SW480 (cell line): Measurements from ENCODE around the gene FHIT.

Experiments used
- DNase-seq: peaks from one replicate; pipeline ENCODE4 v3.0.0-alpha.2; 2016; ENCODE audit warnings: low spot score

The FHIT gene

GRCh38 chr3:60759439-60759838, 491.8 kb downstream of the FHIT start:
- no peak for DNase-seq

GRCh38 chr3:60758831-60759230, 492.4 kb downstream of the FHIT start:
- no peak for DNase-seq

- no peak for DNase-seq
Measured at GRCh38 chr3:60758171-60758570, 493.1 kb downstream of the FHIT start.

DNA sequence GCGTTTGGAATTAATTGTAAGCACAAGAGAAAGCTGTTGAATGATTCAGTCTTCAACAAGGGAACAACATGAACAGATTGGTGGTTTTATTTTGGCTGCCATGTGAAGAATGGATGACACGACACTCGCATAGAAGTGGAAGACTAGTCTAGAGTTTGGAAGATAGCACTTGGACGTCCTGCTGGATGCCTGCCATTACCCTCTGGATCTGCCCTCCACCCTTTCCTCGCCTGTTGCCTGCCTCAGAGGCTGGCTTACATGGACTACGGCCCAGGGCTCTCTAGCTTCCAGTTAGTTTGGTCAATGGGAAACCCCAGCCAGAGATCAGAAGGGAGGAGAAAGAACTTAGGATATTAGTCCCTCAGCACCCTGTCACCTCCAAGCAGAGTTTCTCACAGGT, 493.5 kb downstream of the FHIT start:
- no peak for DNase-seq

- no peak for DNase-seq
Measured at GRCh38 chr3:60756241-60757030, 494.8 kb downstream of the FHIT start.

DNA sequence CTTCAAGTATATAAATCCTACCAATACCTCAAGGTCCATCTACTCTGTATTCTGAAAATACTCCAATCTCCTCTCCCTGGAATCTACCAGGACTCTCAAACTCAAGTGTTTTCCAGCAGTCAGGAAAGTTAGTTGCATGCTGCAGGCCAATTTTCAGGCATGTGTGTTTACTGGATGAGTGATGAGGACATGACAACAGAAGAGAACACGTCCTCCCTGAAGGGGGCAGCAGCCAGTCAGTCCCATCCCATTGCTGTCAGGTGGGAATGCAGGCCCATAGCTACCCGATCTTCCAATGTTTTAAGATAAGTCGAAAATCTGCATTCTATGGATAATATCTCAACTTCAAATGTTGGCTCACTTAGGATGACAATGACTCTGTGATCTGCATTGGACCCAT, 496.2 kb downstream of the FHIT start:
- DNase-seq: peak; percentile 18

- DNase-seq: no peak
Measured at GRCh38 chr3:60754617-60755016, 496.6 kb downstream of the FHIT start.

DNA sequence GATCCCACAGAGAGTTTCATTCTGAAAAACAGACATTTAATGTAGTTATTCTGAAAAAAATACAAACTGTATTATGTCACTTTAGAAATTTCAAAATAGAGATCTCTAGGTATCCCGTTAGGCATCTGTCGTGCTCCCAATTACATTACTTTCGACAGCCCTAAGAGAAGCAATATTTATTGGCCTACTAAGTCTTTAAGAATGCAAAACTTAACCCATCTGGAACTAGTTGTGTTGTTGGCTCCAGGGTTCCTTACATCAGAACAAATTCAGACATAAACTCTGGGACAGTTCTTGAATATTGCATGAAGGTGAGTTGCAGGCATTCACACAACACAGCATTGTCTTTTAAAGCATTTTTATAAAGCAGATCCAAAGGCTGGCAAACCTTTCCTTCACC, 498.4 kb downstream of the FHIT start:
- DNase-seq: no peak

DNA sequence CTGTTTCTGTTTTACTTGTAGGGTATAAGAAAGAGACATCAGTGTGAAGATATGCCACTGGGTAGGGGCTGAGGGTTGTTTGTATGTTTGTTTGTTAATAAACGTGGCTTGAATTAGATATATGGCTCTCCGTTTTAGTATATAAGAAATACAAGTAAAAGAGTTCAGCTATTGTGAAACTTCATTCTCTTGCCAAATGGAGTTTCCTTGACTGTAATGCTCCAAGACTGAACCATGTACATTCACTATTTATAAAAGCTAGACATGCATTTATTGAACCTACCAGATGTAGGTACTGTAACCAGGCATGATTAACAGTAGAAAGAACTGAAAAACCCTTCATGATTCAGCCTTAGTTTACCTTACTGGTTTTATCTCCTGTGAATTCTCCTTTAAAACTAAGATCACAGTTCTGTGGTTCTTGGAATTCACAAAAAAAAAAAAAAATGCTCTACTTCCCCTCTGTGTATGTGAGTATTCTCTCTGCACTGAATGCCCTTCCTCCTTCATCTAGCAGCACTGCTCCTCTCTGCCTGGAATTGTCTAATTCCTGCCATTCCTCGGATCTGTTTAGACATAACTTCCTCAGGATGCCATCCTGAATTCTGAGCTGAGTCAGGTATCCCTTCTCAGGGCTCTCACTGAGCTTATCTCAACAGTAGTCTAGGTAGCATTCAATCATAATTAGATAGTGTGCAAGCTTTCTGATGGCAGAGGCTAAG, 504.4 kb downstream of the FHIT start:
- no peak for DNase-seq

DNA sequence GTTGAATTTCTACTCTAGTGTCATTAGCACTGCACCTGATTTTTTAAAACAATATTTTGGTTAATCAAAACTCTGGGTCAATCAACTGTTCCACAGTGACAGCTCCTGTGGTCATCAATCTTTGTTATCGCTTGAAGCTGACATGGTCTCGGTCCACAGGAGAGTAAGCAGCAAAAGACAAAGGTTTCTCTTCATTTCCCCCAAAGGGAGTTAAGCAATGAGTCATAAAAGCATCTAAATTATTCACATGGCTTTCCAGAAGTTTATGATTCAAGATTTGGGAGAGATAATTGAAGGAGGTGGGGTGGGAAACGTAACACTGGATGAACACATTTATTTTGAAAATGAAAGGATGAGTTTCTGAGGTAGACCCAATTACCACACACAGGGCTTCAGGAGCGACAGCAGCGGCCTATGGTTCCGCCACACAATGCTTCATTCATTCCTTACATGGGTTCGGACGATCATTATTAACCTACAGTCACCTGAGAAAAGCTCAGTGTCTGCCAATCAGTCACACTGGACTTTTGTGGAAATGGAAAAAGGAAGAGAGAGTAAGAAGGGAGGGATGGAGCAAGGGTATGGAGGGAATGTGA, 505.1 kb downstream of the FHIT start:
- DNase-seq: peak; percentile 68

DNA sequence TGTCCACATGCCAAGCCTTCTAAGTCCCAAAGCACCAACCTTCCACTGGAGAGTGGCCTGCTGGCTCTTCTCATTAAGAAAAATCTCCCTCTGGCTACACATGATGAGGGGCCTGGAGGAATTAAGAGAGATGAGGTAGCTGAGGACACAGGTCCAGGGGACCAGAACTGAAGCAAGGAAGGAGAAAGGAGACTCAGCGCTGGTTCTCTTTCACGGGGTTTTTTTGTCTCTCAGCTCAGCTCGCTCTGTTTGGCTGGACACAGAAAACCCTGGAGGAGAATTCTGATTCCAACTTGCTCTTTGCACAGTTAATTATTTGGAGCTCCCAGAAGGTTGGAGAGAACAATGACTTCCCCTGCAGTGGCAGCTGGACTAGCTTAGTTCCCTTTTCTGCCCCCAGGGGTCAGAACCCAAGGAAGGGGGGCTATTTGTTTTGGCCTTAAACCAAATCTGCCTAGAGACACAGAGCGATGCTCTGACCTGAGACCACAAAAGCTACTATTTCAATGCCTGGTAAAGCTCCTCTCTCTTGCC, 507.6 kb downstream of the FHIT start:
- DNase-seq: no peak

GRCh38 chr3:60742606-60743145, 508.6 kb downstream of the FHIT start:
- DNase-seq: peak; percentile 72

- DNase-seq: no peak
Measured at GRCh38 chr3:60737633-60738399, 513.4 kb downstream of the FHIT start.

- no peak for DNase-seq
Measured at GRCh38 chr3:60730371-60730770, 520.9 kb downstream of the FHIT start.

- DNase-seq: no peak
Measured at GRCh38 chr3:60729056-60729455, 522.2 kb downstream of the FHIT start.

GRCh38 chr3:60728006-60728405, 523.2 kb downstream of the FHIT start:
- no peak for DNase-seq

DNA sequence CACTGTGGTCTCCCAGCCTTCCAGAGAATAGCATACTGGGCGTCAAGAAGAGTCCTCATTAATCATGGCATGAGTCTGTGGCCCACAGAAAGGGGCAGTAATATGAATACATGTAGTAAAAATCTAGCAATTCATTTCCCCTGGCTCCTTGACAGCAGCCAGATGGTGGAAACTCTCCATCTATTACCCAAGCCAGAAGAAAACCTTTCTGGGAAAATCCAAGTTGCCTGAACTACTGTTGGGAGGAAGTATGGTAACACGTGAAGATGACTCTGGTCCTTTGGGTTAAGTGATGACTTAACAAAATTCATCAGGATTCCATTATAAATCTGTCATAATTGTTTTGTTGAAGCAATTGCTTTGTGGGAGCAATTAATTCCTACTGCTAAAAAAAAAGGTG, 530.5 kb downstream of the FHIT start:
- DNase-seq: no peak

DNA sequence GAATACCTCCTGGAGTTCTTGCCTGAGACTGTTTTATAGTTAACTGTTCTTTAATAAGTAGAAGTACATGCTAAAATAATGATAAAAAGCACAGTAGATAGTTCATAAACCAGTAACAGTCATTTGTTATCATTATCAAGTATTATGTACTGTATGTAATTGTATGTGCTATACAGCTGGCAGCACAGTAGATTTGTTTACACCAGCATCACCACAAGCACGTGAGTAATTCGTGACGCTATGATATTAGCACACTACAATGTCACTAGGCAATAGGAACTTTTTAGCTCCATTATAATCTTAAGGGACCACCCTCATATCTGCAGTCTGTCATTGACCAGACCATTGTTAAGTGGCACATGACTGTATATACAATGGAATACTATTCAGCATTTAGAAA, 534.7 kb downstream of the FHIT start:
- no peak for DNase-seq

- DNase-seq: no peak
Measured at GRCh38 chr3:60708191-60708975, 542.9 kb downstream of the FHIT start.

GRCh38 chr3:60707452-60708020, 543.7 kb downstream of the FHIT start:
- no peak for DNase-seq
